OCI-LY7 (cell line): ENCODE results near the gene RTP5. TPM values are rescaled to one million over a fixed set of nuclear protein-coding genes. Genes with fewer than 3 reads are reported as not detected.

Source experiments
- BruUV-seq: library from RNA; stranded (reverse); fragments of 400-500 nt; replicated peaks from 2 replicates; lab custom pipeline; 2021; lab: Mats Ljungman, UMichigan
- CTCF ChIA-PET: fragments of 300-600 bp; sonication (Branson Sonifier 250); formaldehyde crosslinking; loops from one replicate; lab custom pipeline; 2022; ENCODE audit warnings: antibody characterized with exemption; ENCODE audit not compliant: unreplicated experiment; lab: Charles Lee
- POLR2A ChIA-PET: fragments of 300-600 bp; sonication (Branson Sonifier 250); formaldehyde crosslinking; loops from one replicate; lab custom pipeline; 2022; ENCODE audit warnings: antibody characterized with exemption; lab: Charles Lee
- DNase-seq: peaks from one replicate; pipeline ENCODE4 v3.0.0-alpha.2; 2015; ENCODE audit warnings: low spot score
- H2AFZ ChIP-seq: fragments of 200-600 bp; sonication (generic), shearing (Covaris generic); 2 replicates; pipeline ENCODE4 v1.6.1; 2014; ENCODE audit warnings: mild to moderate bottlenecking, antibody characterized with exemption, low read length, moderate library complexity
- H3K27ac ChIP-seq: fragments of 200-600 bp; sonication (generic); 2 replicates; pipeline ENCODE4 v1.5.1; 2014; ENCODE audit warnings: mixed run types, low read depth, mild to moderate bottlenecking, moderate library complexity, low read length, inconsistent platforms; ENCODE audit not compliant: poor library complexity, severe bottlenecking
- H3K36me3 ChIP-seq: fragments of 200-600 bp; sonication (generic); 2 replicates; pipeline ENCODE4 v1.6.1; 2014; ENCODE audit warnings: mild to moderate bottlenecking, antibody characterized with exemption, low read length, moderate library complexity, mixed read lengths; ENCODE audit not compliant: insufficient read depth
- H3K4me1 ChIP-seq: fragments of 200-600 bp; sonication (generic); 2 replicates; pipeline ENCODE4 v1.5.1; 2014; ENCODE audit warnings: mild to moderate bottlenecking, low read length; ENCODE audit not compliant: insufficient read depth, poor library complexity, severe bottlenecking
- H3K4me2 ChIP-seq: fragments of 200-600 bp; sonication (generic); 2 replicates; pipeline ENCODE4 v1.6.1; 2014; ENCODE audit warnings: mild to moderate bottlenecking, low read length
- H3K4me3 ChIP-seq: fragments of 200-600 bp; sonication (generic); 2 replicates; pipeline ENCODE4 v1.5.1; 2014; ENCODE audit warnings: mild to moderate bottlenecking, low read depth, low read length; ENCODE audit not compliant: poor library complexity, severe bottlenecking
- H3K79me2 ChIP-seq: fragments of 200-600 bp; sonication (generic); 2 replicates; pipeline ENCODE4 v1.6.1; 2016; ENCODE audit warnings: low read depth, mild to moderate bottlenecking, low read length, moderate library complexity, mixed read lengths; ENCODE audit not compliant: insufficient read depth
- H3K9me2 ChIP-seq: fragments of 200-600 bp; sonication (generic); 2 replicates; pipeline ENCODE4 v1.6.1; 2016; ENCODE audit warnings: mild to moderate bottlenecking, low read length, mixed read lengths; ENCODE audit not compliant: insufficient read depth
- H3K9me3 ChIP-seq: fragments of 200-600 bp; sonication (generic); 2 replicates; pipeline ENCODE4 v1.6.1; 2014; ENCODE audit warnings: mild to moderate bottlenecking, mixed run types, low read length, mixed read lengths
- H4K20me1 ChIP-seq: fragments of 200-600 bp; sonication (generic); 2 replicates; pipeline ENCODE4 v1.6.1; 2014; ENCODE audit warnings: mild to moderate bottlenecking, antibody characterized with exemption, low read length, moderate library complexity, mixed read lengths; ENCODE audit not compliant: insufficient read depth
- CTCF ChIP-seq: fragments of 200-600 bp; sonication (generic); conservative IDR thresholded peaks from 2 replicates; pipeline ENCODE4 v1.5.1; 2014; ENCODE audit warnings: mild to moderate bottlenecking, antibody characterized with exemption, low read length, moderate library complexity, mixed read lengths
- EZH2phosphoT487 ChIP-seq: fragments of 200-600 bp; sonication (generic); IDR thresholded peaks from 2 replicates; pipeline ENCODE4 v1.6.1; 2018; ENCODE audit warnings: low read depth, borderline replicate concordance, mild to moderate bottlenecking, mixed run types, antibody characterized with exemption, low read length, moderate library complexity, mixed read lengths
- intact Hi-C: fragments of 100-400 bp; cut with micrococcal nuclease; formaldehyde crosslinking; loops from one replicate; pipeline ENCODE4 v1.10.0; 2022; ENCODE audit not compliant: unreplicated experiment
- total RNA-seq, 2 experiments: library from RNA; depleted of rRNA in 1 of 2; stranded (reverse); fragments of >200 nt in 1 of 2; shearing (Covaris generic) in 1 of 2; gene quantifications; 2 replicates each; pipeline ENCODE4 v1.2.3, GENCODE V29; 2014 to 2022

Gene RTP5
- total RNA-seq, 2 experiments from 2014 or later, result not detected

- H3K4me2 ChIP-seq, result no peak overlapping the region
- H3K4me1 ChIP-seq, result no peaks in the 10 kb centered on the region
- H4K20me1 ChIP-seq, result no peaks in the 10 kb centered on the region
- BruUV-seq, result no TSS peak
- no peaks in the 10 kb centered on the region for H3K79me2 ChIP-seq
- H3K36me3 ChIP-seq, result no peaks in the 10 kb centered on the region
- no peak overlapping the region for H2AFZ ChIP-seq
- H3K9me2 ChIP-seq, result no peaks in the 10 kb centered on the region
- no peak overlapping the region for H3K4me3 ChIP-seq
- ChIA-PET CTCF (no interaction called here), POLR2A (interaction anchor here (0.6 kb wide), 1 partner anchor 536 kb away, joined by 3 read pairs; no protein-coding TSS in a partner anchor)
- H3K27ac ChIP-seq, result no peak overlapping the region
- TF ChIP-seq CTCF (no peak), EZH2phosphoT487 (no peak)
- H3K9me3 ChIP-seq, result no peaks in the 10 kb centered on the region
- intact Hi-C loops, result no loop called here
- DNase-seq, result no peak
Observed at GRCh38 chr2:241837197-241837965, 32.1 kb upstream of the RTP5 start.

DNA sequence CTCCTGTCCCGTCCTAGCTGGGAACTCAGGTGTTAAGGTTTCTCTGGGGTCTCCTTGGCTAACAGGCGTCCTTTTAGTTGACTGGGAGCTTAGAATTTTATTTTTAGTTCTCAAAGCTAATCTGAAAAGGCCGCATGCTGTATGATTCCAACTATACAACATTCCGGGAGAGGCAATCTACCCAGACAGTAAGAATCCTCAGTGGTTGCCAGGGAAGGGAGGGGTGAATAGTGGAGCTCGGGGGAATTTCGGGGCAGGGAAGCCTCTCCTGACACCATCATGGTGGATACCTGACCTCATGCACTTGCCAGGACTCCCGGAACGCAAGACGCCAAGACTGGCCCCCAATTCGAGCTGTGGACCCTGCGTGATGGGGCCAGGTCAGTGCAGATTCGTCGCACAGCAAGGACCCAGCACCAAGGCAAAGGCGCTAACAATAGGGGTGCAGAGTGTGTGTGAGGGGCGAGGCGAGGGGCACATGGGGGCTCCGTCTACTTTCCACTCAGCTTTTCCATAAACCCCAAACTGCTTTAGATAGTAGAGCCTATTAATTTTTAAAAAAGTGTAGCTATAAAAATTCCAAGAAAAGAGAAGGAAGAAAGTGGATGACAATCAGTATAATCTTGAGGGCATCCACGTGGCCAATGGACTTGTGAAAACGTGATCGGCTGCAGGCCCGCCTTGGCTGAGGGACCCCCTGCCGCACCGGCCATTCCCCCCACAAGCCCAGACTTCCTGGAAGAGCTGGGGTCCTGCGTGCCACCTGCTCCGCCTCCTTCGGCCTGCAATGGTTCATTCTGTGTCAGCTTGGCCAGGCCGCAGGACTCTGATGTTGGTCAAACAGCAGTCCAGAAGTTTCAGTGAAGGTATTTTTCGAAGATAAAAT lies 28.1 kb upstream of the RTP5 start:
- TF ChIP-seq CTCF (no peak), EZH2phosphoT487 (no peak)
- intact Hi-C loops, result no loop called here
- Histone ChIP-seq H3K27ac (no peak overlapping the region), H3K4me3 (no peak overlapping the region), H3K4me2 (no peak overlapping the region), H3K36me3 (no peaks in the 10 kb centered on the region), H4K20me1 (no peaks in the 10 kb centered on the region), H3K79me2 (no peaks in the 10 kb centered on the region), H3K9me3 (no peaks in the 10 kb centered on the region), H3K9me2 (no peaks in the 10 kb centered on the region), H3K4me1 (no peaks in the 10 kb centered on the region), H2AFZ (no peak overlapping the region)
- BruUV-seq, result no TSS peak
- DNase-seq, result no peak
- POLR2A ChIA-PET, result interaction anchor here (0.7 kb wide), 1 partner anchor 1119 kb away, joined by 3 read pairs; no protein-coding TSS in a partner anchor
- CTCF ChIA-PET, result interaction anchor here (0.6 kb wide), 1 partner anchor 9 kb away, joined by 3 read pairs; no protein-coding TSS in a partner anchor
